HG03097 (cell line): ENCODE results near the gene TERB1.
"Not testable (repeated sequence)": the region's sequence is repeated elsewhere in the genome, so short reads cannot be mapped to it uniquely, and the experiment has no call there.

Source experiments
- ATAC-seq: cut with Tn5 transposase; IDR thresholded peaks from one replicate; pipeline ENCODE4 v1.9.1; 2021; ENCODE audit not compliant: unreplicated experiment, low FRiP score

TERB1 gene

GRCh38 chr16:66830422-66831404 lies 29.3 kb upstream of the TERB1 start, which contains the start of gene NAE1:
Gene NAE1, minus strand, starts transcription at chr16:66830976. Its CDS starts 77 bp downstream, at chr16:66830899.
- peak; percentile 86 for ATAC-seq

DNA sequence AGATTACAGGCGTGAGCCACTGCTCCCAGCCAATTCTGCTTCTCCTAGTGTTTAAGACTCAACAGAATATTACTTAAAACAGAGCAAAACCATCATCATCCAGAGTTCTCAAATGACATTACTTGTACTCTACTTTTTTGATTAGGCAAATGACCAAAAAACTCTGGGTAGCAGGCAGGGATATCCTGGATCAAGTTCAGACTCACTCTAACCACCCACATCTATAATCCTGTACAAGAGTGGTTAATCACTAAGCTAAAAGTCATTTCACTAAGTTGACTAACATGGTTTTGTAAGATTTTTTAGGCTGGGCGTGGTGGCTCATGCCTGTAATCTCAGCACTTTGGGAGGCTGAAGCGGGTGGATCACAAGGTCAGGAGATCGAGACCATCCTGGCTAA lies 22.6 kb upstream of the TERB1 start:
- ATAC-seq = no peak

GRCh38 chr16:66814734-66815133 lies 13.3 kb upstream of the TERB1 start:
- ATAC-seq = no peak

GRCh38 chr16:66811043-66811442 lies 9.7 kb upstream of the TERB1 start:
- ATAC-seq = no peak

DNA sequence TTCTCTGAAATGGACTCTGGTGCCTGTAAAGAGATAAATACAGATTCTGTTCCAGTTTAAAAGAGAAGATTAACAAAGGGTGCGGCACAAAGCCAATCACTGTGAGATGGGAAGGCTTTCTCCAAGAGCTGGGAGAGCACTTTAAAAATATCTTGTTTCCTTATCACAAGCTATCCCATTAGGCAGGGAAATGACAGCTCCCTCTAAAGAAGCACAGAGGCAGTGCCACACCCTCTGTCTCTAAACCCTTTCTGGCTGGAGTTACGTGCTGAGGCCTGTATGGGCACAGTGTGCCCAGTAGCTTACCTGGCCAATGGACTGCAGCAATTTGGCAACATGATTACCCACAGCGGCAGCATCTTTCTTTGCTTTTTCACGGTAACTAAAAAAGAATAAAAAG lies 9.0 kb upstream of the TERB1 start:
- no peak for ATAC-seq

- no peak for ATAC-seq
Measured at GRCh38 chr16:66809765-66810164, 8.4 kb upstream of the TERB1 start.

GRCh38 chr16:66802159-66802558 lies 775 bp upstream of the TERB1 start:
- no peak for ATAC-seq

DNA sequence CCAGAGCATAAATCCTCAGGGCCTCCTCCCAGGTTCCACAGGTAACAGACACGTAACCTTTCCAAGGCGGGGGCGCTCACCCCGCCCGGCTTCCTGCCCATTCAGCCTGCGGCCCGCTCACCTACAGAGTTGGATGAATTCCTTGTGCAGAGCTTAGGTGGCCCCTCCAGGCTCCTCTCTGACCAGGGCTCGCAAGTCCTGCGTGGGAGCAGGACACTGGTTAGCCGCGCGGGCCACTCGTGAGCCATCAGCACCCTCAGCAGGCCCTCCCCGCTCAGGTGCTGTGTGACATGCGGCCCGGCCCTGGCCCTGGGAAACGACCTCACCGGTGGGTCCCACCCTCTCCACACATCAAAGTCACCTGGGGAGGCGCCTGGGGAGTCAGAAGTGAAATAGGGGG lies 528 bp downstream of the TERB1 start:
- no peak for ATAC-seq

- ATAC-seq = no peak
Measured at GRCh38 chr16:66798161-66798560, 3.2 kb downstream of the TERB1 start.

DNA sequence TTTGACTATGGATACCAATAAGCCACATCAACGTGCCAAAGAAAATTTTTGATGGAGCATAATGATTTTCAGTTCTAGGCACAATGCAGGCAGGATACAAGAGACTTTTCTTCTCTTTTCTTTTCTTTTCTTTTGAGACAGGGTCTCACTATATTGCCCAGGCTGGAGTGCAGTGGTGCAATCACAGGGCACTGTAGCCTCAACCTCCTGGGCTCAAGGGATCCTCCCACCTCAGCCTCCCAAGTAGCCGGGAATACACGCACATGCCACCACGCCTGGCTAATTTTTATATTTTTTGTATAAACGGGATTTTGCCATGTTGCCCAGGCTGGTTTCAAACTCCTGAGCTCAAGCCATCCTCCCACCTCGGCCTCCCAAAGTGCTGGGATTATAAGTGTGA lies 7.4 kb downstream of the TERB1 start:
- ATAC-seq = not testable (repeated sequence)

DNA sequence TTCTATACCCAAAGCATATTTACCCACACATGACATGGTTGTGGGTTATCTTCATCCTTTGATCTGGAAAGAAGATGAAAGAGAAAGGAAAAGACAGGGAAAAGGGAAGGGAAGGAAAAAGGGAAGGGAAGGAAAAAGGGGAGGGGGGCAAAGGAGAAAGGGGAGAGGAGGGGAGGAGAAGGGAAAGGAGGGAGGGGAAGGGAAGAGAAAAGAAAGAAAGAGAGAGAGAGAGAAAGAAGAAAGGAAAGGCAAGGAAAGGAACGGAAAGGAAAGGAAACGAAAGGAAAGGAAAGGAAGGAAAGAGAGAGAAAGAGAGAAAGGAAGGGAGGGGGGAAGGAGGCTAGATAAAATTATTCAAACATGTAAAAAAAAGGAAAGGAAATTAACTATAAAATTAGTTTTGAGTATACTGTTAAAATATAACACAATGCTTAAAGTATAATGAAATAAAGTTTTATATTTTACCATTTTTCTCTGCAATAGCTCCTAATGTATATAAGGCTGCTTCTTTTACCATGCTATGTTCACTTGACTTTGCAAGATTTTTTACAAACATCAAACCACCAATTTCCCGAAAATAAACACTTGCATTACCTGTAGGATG lies 11.2 kb downstream of the TERB1 start:
- no peak for ATAC-seq

DNA sequence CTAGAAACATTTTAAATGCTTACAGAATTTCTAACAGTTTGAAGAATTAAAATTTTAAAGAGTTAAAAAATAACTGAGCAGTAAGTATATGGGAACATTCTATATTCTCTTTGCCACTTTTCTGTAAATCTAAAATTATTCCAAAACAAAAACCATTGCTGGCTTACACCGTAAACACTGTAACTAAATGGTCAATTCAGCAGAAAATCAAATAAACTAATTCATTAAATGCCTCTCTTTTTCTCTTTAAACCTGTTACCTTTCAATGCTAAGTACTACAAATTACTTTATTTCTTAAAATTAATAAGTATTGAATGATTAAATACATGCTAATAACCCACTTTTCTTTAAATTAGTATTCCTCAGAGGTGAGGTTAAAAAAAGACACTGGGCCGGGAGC lies 14.0 kb downstream of the TERB1 start:
- no peak for ATAC-seq

DNA sequence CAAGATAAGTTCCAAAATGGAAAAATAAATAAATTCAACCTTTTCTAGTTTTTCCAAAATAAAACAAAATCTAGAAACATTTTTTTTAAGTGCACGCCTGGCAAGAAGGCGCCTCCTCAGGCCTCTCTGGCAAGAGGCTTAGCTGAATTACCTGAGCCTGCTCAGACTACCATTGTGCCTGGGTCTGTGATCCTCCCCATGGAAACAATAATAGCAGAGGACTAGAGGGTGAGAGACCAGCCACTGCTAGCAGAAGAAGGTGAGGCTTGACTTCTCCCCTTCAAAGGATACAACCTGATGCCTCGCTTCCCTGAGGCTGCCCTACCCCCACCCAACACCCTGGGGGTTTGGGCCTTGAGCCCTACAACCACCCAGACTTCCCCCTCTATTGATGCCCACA lies 14.8 kb downstream of the TERB1 start:
- ATAC-seq = no peak

GRCh38 chr16:66776457-66776856 lies 24.9 kb downstream of the TERB1 start:
- no peak for ATAC-seq

DNA sequence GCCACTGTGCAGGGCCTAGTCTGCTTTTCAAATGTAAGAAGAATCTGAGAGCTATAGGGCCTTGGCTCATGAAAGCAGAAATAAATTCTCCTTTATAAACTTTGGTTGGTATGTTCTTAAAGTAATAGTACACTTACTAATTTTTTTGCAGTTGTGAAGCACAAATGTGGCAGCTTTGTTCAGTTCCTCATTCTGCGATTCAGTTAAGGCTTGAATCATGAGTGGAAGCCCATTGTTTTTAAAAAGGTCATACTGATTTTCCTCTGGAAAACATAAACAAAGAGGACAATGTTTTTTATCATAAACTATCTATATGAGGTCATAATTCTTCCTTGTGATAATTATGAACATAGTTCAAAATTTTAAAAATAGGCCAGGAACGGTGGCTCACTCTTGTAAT lies 26.4 kb downstream of the TERB1 start:
- ATAC-seq = no peak

- no peak for ATAC-seq
Measured at GRCh38 chr16:66758086-66758485, 43.3 kb downstream of the TERB1 start.

DNA sequence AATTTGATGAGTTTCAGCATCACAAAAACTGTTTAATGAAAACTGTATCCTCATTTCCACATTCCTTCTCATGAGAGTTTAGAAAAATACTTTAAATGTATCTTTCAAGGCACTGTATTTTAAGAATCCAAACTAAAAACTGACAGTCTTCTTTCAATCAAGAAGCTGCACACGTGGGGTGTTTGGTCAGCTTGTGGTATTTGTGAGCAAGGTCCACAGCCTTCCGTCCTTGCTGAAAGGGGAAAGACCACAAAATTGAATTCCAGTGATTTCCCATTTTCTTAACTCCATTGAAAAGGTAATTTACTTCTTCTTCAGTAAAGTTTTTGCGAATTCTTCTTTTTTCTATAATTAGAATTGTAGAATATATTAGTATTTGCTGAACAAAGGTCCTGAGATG lies 46.6 kb downstream of the TERB1 start:
- no peak for ATAC-seq

DNA sequence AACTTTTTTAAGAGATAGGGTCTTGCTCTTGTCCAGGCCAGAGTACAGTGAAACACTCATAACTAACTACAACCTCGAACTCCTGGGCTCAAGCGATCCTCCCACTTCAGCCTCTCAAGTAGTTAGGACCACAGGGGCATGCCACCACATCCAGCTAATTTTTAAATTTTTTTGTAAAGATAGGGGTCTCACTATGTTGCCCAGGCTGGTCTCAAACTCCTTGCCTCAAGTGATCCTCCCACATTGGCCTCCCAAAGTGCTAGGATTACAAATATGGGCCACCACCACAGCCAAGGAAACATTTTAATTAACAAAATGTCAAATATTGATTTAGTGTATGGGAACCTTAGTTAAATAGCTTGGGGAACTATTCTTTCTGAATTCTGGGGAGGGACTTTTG lies 47.2 kb downstream of the TERB1 start:
- ATAC-seq = no peak

DNA sequence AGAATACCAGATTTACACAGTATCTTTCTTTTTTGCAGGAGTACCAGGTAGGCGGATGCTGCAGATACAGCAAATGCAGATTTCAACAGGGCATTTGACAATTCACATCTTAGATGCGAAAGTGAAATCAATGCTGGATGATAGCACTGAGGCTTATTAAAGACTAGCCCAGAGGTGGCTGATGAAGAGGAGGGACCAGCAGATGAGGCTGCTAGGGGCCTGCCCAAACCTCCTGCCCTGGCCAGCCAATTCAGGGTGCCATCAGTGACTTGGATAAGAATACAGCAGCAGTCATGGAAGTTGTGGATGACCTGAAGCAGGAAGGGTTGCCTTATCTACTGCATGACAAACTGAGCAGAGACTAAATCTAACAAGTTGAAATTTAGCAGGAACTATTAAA lies 48.4 kb downstream of the TERB1 start:
- no peak for ATAC-seq

DNA sequence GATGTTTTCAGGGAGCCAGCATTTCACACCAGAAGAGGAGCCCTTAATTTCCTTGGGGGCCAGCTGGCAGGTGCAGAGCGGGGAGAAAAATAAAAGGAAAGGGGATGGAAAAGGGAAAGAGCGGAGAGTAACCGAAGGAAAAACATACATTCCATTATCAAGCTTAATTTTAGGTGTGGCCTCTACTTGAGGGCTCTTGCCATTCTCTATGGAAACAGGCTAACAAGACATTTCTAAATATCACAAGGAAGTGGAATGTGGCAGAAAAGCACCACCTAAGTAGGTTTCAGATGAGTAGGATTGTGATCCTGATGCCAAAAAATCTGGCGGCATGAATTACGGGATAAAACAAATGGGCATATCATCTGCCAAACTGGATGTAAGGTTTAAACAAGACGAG lies 49.0 kb downstream of the TERB1 start:
- ATAC-seq = no peak

GRCh38 chr16:66751992-66752322 lies 49.4 kb downstream of the TERB1 start:
- no peak for ATAC-seq
